ENCODE measurements around the gene RAD51AP1. TPM values are rescaled to one million over a fixed set of nuclear protein-coding genes. Genes with fewer than 3 reads are reported as not detected.

Gene RAD51AP1
- total and polyA plus RNA-seq, 2 experiments from 2014 or later, result 12.4 to 13.1 TPM

DNA sequence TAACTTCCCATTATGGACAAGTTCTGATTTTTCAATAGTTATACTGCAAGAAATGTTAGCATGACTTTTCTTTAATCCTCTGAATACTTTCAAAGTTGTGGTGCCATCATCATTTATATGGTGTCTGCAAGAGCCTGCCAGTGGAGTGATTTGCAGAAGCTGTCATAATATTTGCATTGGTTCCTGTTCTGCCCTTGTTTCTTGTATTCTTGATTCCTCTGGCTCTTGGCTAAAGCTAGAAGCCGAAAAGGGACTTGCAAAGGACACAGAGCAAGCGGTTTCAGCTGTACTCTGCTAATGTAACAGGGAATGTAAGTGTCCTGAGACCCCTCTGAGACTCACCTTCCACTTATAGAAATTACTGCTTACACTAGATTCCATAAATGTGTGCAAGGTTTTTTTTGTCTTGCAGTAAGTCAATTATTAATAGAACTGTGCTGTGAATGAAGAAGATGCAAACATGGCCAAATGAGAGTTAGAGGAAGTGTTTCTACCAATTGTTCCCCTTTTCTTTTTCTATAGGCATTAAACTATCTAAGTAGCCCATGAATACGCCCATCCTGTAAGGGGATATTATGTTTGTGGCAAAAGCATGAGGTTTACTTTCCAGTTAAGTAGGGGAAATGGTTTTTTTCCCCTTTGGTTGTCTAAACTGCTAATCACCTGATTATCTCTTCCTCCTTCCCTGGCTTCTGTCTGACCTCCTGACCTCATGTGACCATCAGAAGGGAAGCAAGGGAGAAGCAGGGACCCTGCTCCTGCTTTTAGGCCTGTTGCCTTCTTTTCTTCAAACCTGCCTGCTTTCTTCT, 28.6 kb downstream of the RAD51AP1 start:
- 62 to 68% methylated on average over 3 of the region's 3 CpGs for WGBS, 2 experiments (ENCODE audit: low coverage in 1 of 2, low lambda C conversion rate in 2 of 2, missing lambda C conversion rate in 2 of 2)

DNA sequence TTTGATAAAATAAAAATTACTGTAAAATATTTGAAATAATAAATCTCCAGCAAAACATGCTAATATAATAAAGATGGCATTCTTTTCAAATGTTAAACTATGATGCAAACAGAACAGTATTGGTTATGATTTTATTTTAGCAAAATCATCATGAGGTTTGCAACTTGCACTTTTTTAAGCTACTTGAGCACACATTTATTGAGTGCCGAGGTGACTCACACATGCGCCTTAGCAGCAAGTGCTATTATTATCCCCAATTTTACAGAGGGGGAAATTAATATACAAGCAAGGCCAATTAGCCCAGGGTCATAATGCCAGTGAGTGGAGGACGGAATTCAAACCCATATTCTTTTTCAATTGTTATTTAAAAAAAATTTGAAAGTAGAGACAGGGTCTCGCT, 30.6 kb downstream of the RAD51AP1 start:
- no peak overlapping the region for H3K27ac ChIP-seq
- no peaks in the 10 kb centered on the region for H3K9me3 ChIP-seq (ENCODE audit: low read depth)
- H3K27me3 ChIP-seq (replicated peaks; ENCODE audit: insufficient read depth), result no peaks in the 10 kb centered on the region
- H3K9ac ChIP-seq, result no peak overlapping the region
- no peaks in the 10 kb centered on the region for H3K36me3 ChIP-seq (ENCODE audit: low read depth)
- no peaks in the 10 kb centered on the region for H3F3A ChIP-seq (ENCODE audit: insufficient read depth)
- H3K9me2 ChIP-seq (ENCODE audit: insufficient read depth), result no peaks in the 10 kb centered on the region
- H3K4me2 ChIP-seq (ENCODE audit: unreplicated experiment), result no peak overlapping the region
- DNase-seq, result no peak
- H2AFZ ChIP-seq, result no peak overlapping the region
- in situ Hi-C loops (cut with MboI), result no loop called here
- no peak overlapping the region for H3K4me3 ChIP-seq
- no peaks in the 10 kb centered on the region for H3K4me1 ChIP-seq (ENCODE audit: insufficient read depth)
- 89 to 93% methylated on average over 4 of the region's 4 CpGs for WGBS, 2 experiments (ENCODE audit: low coverage in 1 of 2, low lambda C conversion rate in 2 of 2, missing lambda C conversion rate in 2 of 2)
- no peaks in the 10 kb centered on the region for H3K79me2 ChIP-seq (ENCODE audit: insufficient read depth)
- H4K20me1 ChIP-seq (ENCODE audit: insufficient read depth), result no peaks in the 10 kb centered on the region
- TF ChIP-seq EZH2phosphoT487 (IDR thresholded peaks at IDR 0.05; ENCODE audit: insufficient read depth, low read depth) (no peak), EZH2 (IDR thresholded peaks at IDR 0.05; ENCODE audit: insufficient read depth, poor library complexity, severe bottlenecking) (no peak)

More for the DNA sequence above, 28.6 kb downstream of the RAD51AP1 start:
- in situ Hi-C loops (cut with MboI), result no loop called here
- Histone ChIP-seq H3F3A (ENCODE audit: insufficient read depth) (no peaks in the 10 kb centered on the region), H3K79me2 (ENCODE audit: insufficient read depth) (no peaks in the 10 kb centered on the region), H3K9me3 (ENCODE audit: low read depth) (no peaks in the 10 kb centered on the region), H4K20me1 (ENCODE audit: insufficient read depth) (no peaks in the 10 kb centered on the region), H3K4me3 (no peak overlapping the region), H3K36me3 (ENCODE audit: low read depth) (no peaks in the 10 kb centered on the region), H3K4me2 (ENCODE audit: unreplicated experiment) (no peak overlapping the region), H3K27ac (no peak overlapping the region), H3K4me1 (ENCODE audit: insufficient read depth) (no peaks in the 10 kb centered on the region), H2AFZ (no peak overlapping the region), H3K9me2 (ENCODE audit: insufficient read depth) (no peaks in the 10 kb centered on the region), H3K27me3 (replicated peaks; ENCODE audit: insufficient read depth) (no peaks in the 10 kb centered on the region), H3K9ac (no peak overlapping the region)
- no peak for DNase-seq
- TF ChIP-seq EZH2phosphoT487 (IDR thresholded peaks at IDR 0.05; ENCODE audit: insufficient read depth, low read depth) (no peak), EZH2 (IDR thresholded peaks at IDR 0.05; ENCODE audit: insufficient read depth, poor library complexity, severe bottlenecking) (no peak)

DNA sequence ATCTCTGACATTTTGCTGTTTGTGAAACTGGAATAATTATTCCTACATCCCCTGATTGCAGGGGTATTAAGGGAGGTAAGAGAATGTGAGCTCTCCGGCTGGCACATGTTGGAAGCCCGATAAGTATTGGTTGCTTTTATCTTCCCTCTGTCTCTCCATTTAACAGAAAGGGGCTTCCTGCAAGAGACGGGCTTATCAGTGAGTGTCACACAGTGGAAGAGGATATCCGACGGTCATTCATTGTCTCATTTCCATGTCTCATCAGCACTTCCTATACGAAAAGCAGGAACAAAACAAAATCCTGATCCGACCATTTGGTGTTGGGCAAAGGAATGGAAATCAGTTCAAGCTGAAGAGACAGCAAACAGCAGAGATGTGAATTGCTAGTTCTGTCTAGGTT, 34.0 kb downstream of the RAD51AP1 start:
- H3K27me3 ChIP-seq (replicated peaks; ENCODE audit: insufficient read depth), result 0 out of 2 replicates have a peak, but pooled peaks cover 5% of the 10 kb centered on the region
- H3K36me3 ChIP-seq (ENCODE audit: low read depth), result no peaks in the 10 kb centered on the region
- no peak overlapping the region for H3K4me3 ChIP-seq
- H4K20me1 ChIP-seq (ENCODE audit: insufficient read depth), result no peaks in the 10 kb centered on the region
- H2AFZ ChIP-seq, result no peak overlapping the region
- no peaks in the 10 kb centered on the region for H3K9me2 ChIP-seq (ENCODE audit: insufficient read depth)
- no peak overlapping the region for H3K27ac ChIP-seq
- DNase-seq, result no peak
- TF ChIP-seq EZH2phosphoT487 (IDR thresholded peaks at IDR 0.05; ENCODE audit: insufficient read depth, low read depth), result no peak
- TF ChIP-seq EZH2 (IDR thresholded peaks at IDR 0.05; ENCODE audit: insufficient read depth, poor library complexity, severe bottlenecking), result no peak
- in situ Hi-C loops (cut with MboI), result no loop called here
- no peaks in the 10 kb centered on the region for H3K79me2 ChIP-seq (ENCODE audit: insufficient read depth)
- no peaks in the 10 kb centered on the region for H3F3A ChIP-seq (ENCODE audit: insufficient read depth)
- H3K9me3 ChIP-seq (ENCODE audit: low read depth), result no peaks in the 10 kb centered on the region
- 60 to 72% methylated on average over 7 of the region's 7 CpGs for WGBS, 2 experiments (ENCODE audit: low coverage in 1 of 2, low lambda C conversion rate in 2 of 2, missing lambda C conversion rate in 2 of 2)
- H3K9ac ChIP-seq, result no peak overlapping the region
- H3K4me2 ChIP-seq (ENCODE audit: unreplicated experiment), result no peak overlapping the region
- H3K4me1 ChIP-seq (ENCODE audit: insufficient read depth), result no peaks in the 10 kb centered on the region

DNA sequence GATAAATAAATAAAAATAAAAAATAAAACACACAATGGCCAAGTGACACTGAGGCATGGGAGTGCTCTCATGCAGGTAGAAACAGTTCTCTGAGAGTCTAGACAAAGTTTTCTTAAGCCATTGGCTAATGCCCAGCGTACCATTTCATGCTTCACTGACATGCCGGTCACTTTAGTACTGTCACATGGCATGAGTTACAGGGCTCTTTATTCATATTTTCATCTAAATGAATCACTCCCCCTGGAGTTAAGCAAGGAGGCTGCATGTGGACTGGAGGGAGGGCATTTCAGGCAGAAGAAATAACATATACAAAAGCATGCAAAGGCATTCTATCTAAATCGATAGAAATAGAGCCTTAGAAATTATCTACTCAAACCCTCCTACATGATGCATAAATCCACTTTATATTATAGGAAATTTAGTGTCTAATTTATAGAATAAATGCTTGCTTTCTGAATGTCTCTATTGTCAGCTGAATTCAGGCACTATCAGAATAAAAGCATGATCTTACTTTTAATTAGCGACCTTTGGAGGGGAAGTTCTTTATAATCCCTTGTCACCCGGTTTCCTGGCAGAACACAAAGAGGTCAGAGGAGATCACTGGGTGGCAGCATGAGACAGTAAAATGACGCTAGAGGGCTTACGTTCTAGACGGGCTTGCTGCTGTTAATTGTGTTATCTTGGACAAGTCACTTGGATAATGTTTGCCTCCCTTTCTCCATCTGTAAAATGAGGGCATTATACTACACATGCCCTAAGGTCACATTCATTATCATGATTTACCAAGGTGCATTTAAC, 40.8 kb downstream of the RAD51AP1 start:
- no peaks in the 10 kb centered on the region for H3K9me2 ChIP-seq (ENCODE audit: insufficient read depth)
- in situ Hi-C loops (cut with MboI), result no loop called here
- H3K4me2 ChIP-seq (ENCODE audit: unreplicated experiment), result no peak overlapping the region

More for the DNA sequence above, 40.8 kb downstream of the RAD51AP1 start:
- no peak overlapping the region for H3K9ac ChIP-seq
- 26 to 28% methylated on average over 8 of the region's 8 CpGs for WGBS, 2 experiments (ENCODE audit: low coverage in 1 of 2, low lambda C conversion rate in 2 of 2, missing lambda C conversion rate in 2 of 2)
- H4K20me1 ChIP-seq (ENCODE audit: insufficient read depth), result no peaks in the 10 kb centered on the region
- H3K27ac ChIP-seq, result no peak overlapping the region
- no peaks in the 10 kb centered on the region for H3K79me2 ChIP-seq (ENCODE audit: insufficient read depth)
- no peak for TF ChIP-seq EZH2phosphoT487 (IDR thresholded peaks at IDR 0.05; ENCODE audit: insufficient read depth, low read depth)
- no peak for TF ChIP-seq EZH2 (IDR thresholded peaks at IDR 0.05; ENCODE audit: insufficient read depth, poor library complexity, severe bottlenecking)
- peak; percentile 47 for DNase-seq
- no peaks in the 10 kb centered on the region for H3K36me3 ChIP-seq (ENCODE audit: low read depth)
- peaks cover 5% of the 10 kb centered on the region; the same call in 1 of the 2 replicates for H3K27me3 ChIP-seq (replicated peaks; ENCODE audit: insufficient read depth)
- H3K9me3 ChIP-seq (ENCODE audit: low read depth), result no peaks in the 10 kb centered on the region
- H2AFZ ChIP-seq, result no peak overlapping the region
- H3K4me1 ChIP-seq (ENCODE audit: insufficient read depth), result no peaks in the 10 kb centered on the region
- no peak overlapping the region for H3K4me3 ChIP-seq
- H3F3A ChIP-seq (ENCODE audit: insufficient read depth), result no peaks in the 10 kb centered on the region

Data from GM23248 (cell line).